KMS-11 (cell line): ENCODE data around the gene STUM.
"Not testable (repeated sequence)": the region's sequence is repeated elsewhere in the genome, so short reads cannot be mapped to it uniquely, and the experiment has no call there.

Source experiments
- H2AFZ ChIP-seq: fragments of 200-600 bp; sonication (generic); 2 replicates; pipeline ENCODE4 v1.6.1; 2016; ENCODE audit warnings: antibody characterized with exemption, mixed run types, low read depth
- H3K27ac ChIP-seq: fragments of 200-600 bp; sonication (generic); 2 replicates; pipeline ENCODE4 v1.6.1; 2016; ENCODE audit warnings: mild to moderate bottlenecking, mixed run types
- H3K27me3 ChIP-seq: fragments of 200-600 bp; sonication (generic); 2 replicates; pipeline ENCODE4 v1.6.1; 2017; ENCODE audit warnings: mild to moderate bottlenecking, low read depth, mixed run types, moderate library complexity; ENCODE audit not compliant: insufficient read depth
- H3K36me3 ChIP-seq: fragments of 200-600 bp; sonication (generic); 2 replicates; pipeline ENCODE4 v1.6.1; 2017; ENCODE audit warnings: mild to moderate bottlenecking, mixed run types; ENCODE audit not compliant: insufficient read depth
- H3K4me1 ChIP-seq: fragments of 200-600 bp; sonication (generic); 2 replicates; pipeline ENCODE4 v1.6.1; 2016; ENCODE audit warnings: mild to moderate bottlenecking, low read depth, mixed run types; ENCODE audit not compliant: poor library complexity, severe bottlenecking
- H3K4me2 ChIP-seq: fragments of 200-600 bp; sonication (generic); 2 replicates; pipeline ENCODE4 v1.7.0; 2016; ENCODE audit warnings: mild to moderate bottlenecking, mixed run types
- H3K4me3 ChIP-seq: fragments of 200-600 bp; sonication (generic); IDR thresholded peaks from 2 replicates; pipeline ENCODE4 v1.6.1; 2017; ENCODE audit warnings: low read depth, low read length, mixed read lengths; ENCODE audit not compliant: insufficient read depth
- H3K79me2 ChIP-seq: fragments of 200-600 bp; sonication (generic); 2 replicates; pipeline ENCODE4 v1.6.1; 2016; ENCODE audit warnings: low read depth, mixed run types; ENCODE audit not compliant: insufficient read depth
- H3K9ac ChIP-seq: fragments of 200-600 bp; sonication (generic); 2 replicates; pipeline ENCODE4 v1.6.1; 2016; ENCODE audit warnings: mild to moderate bottlenecking, mixed run types
- H4K20me1 ChIP-seq: fragments of 200-600 bp; sonication (generic); 2 replicates; pipeline ENCODE4 v1.6.1; 2016; ENCODE audit warnings: mild to moderate bottlenecking, mixed run types; ENCODE audit not compliant: insufficient read depth
- TF ChIP-seq, protein P1 (sequence below): fragments of 200-600 bp; sonication (generic); conservative IDR thresholded peaks from 2 replicates; pipeline ENCODE4 v1.6.1; 2017; ENCODE audit warnings: low read depth, mild to moderate bottlenecking, antibody characterized with exemption, low read length, moderate library complexity, mixed read lengths

STUM gene, protein sequence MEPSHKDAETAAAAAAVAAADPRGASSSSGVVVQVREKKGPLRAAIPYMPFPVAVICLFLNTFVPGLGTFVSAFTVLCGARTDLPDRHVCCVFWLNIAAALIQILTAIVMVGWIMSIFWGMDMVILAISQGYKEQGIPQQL

DNA sequence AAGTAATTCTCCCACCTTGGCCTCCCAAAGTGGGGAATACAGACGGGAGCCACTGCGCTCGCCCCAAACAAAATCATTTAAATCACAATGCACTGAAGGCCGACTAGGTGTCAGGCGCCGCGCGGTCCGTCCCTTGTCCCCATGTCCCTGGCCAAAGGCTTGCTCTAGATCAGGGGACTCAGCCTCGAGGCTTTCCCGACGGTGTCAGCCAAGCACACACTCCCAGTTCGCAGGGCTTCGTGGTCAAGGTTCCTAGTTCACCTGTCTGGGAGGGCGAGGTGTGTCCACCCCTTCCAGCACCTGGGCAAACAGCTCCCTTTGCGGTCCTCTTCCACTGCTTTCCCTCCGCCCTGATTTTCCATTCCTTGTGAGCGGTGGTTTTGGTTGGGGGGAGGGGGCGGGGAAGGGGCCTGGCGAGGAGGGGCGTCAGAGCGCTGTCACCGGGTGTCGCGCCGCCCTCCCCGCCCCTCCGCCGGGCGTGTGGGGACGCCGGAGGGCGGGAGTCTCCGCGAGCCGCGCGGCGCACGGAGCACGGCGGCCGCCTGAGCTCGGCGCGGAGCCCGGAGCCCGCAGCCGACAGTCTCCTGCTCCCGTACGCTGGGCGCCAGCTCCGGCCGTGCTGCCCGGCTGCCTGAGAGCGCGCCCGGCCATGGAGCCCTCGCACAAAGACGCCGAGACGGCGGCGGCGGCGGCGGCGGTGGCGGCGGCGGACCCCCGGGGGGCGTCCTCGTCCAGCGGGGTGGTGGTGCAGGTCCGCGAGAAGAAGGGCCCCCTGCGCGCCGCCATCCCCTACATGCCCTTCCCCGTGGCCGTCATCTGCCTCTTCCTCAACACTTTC is at the start of gene STUM:
STUM (plus strand) TSS at position 509 of the 838 bp plus-strand sequence; CDS start at position 650, 141 bp downstream.
- Histone ChIP-seq H3K9ac (no peak within 1 kb of the TSS), H3K36me3 (no peaks in the 10 kb centered on the region), H2AFZ (peak within 1 kb of the TSS; percentile 81), H3K27me3 (peaks cover 14% of the 10 kb centered on the region; the same call in 1 of the 2 replicates), H3K4me2 (peak within 1 kb of the TSS; percentile 91), H3K4me1 (peaks cover 10% of the 10 kb centered on the region), H3K27ac (no peak within 1 kb of the TSS), H3K4me3 (peak within 1 kb of the TSS; percentile 45), H4K20me1 (no peaks in the 10 kb centered on the region), H3K79me2 (no peaks in the 10 kb centered on the region)
- TF ChIP-seq, protein P1, sequence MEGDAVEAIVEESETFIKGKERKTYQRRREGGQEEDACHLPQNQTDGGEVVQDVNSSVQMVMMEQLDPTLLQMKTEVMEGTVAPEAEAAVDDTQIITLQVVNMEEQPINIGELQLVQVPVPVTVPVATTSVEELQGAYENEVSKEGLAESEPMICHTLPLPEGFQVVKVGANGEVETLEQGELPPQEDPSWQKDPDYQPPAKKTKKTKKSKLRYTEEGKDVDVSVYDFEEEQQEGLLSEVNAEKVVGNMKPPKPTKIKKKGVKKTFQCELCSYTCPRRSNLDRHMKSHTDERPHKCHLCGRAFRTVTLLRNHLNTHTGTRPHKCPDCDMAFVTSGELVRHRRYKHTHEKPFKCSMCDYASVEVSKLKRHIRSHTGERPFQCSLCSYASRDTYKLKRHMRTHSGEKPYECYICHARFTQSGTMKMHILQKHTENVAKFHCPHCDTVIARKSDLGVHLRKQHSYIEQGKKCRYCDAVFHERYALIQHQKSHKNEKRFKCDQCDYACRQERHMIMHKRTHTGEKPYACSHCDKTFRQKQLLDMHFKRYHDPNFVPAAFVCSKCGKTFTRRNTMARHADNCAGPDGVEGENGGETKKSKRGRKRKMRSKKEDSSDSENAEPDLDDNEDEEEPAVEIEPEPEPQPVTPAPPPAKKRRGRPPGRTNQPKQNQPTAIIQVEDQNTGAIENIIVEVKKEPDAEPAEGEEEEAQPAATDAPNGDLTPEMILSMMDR: no peak

DNA sequence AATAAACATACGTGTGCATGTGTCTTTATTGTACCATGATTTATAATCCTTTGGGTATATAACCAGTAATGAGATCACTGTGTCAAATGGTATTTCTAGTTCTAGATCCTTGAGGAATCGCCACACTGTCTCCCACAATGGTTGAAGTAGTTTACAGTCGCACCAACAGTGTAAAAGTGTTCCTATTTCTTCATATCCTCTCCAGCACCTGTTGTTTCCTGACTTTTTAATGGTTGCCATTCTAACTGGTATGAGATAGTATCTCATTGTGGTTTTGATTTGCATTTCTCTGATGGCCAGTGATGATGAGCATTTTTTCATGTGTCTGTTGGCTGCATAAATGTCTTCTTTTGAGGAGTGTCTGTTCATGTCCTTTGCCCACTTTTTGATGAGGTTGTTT is 48.9 kb upstream of the STUM start:
- not testable (repeated sequence) for H4K20me1 ChIP-seq, H3K9ac ChIP-seq, H3K27ac ChIP-seq, H3K79me2 ChIP-seq, H3K4me3 ChIP-seq, H2AFZ ChIP-seq, H3K27me3 ChIP-seq, H3K4me2 ChIP-seq, H3K36me3 ChIP-seq
- H3K4me1 ChIP-seq: peaks cover 20% of the 10 kb centered on the region

DNA sequence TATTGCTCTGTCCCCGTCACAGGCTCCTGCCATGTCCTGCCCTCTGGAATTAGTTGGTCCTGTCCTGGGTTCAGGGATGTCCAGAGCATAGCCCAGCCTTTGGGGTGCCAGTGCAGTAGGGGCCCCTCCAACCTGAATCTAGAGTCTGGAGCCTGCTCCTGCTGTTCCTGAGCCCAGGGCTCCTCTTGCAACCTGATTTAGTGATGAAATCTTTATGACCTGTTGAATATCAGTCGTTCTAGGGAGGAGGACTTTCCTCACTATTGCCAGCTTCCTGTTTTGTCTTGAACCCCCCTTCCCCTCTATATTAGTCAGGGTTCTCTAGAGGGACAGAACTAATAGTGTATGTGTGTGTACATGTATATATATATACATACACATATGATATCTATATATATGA is 42.5 kb upstream of the STUM start:
- H3K27me3 ChIP-seq: no peaks in the 10 kb centered on the region

DNA sequence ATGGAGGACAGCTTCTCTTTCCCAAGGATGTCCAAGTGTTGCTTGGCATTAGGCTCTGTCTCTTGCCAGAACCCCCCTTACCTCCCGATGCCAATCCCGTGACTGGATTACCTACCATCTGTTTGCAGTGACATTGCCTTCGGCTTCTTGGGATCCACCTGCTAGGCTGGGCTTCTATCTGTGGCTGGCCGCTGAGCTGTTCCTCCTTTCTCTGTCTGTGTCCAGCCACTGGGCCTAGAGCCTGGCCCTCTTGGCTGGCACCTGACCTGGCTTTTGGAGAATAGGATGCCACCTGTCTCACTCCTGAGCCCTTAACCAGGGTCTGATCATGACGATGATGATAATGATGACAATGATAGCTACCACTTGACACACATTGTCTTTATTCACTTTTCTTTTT is 41.6 kb upstream of the STUM start:
- TF ChIP-seq, protein P1: no peak
- peaks cover 13% of the 10 kb centered on the region for H3K4me1 ChIP-seq
- no peak overlapping the region for H3K27ac ChIP-seq
- no peak overlapping the region for H3K9ac ChIP-seq
- no peaks in the 10 kb centered on the region for H3K27me3 ChIP-seq
- no peak overlapping the region for H3K4me3 ChIP-seq
- H3K4me2 ChIP-seq: no peak overlapping the region
- H2AFZ ChIP-seq: no peak overlapping the region
- no peaks in the 10 kb centered on the region for H3K79me2 ChIP-seq
- no peaks in the 10 kb centered on the region for H3K36me3 ChIP-seq
- H4K20me1 ChIP-seq: no peaks in the 10 kb centered on the region

More for the DNA sequence above, 42.5 kb upstream of the STUM start:
- Histone ChIP-seq H3K4me2 (no peak overlapping the region), H3K36me3 (no peaks in the 10 kb centered on the region), H4K20me1 (no peaks in the 10 kb centered on the region), H2AFZ (no peak overlapping the region), H3K9ac (no peak overlapping the region), H3K79me2 (no peaks in the 10 kb centered on the region), H3K4me1 (peaks cover 20% of the 10 kb centered on the region), H3K27ac (no peak overlapping the region), H3K4me3 (no peak overlapping the region)
- TF ChIP-seq, protein P1: no peak

DNA sequence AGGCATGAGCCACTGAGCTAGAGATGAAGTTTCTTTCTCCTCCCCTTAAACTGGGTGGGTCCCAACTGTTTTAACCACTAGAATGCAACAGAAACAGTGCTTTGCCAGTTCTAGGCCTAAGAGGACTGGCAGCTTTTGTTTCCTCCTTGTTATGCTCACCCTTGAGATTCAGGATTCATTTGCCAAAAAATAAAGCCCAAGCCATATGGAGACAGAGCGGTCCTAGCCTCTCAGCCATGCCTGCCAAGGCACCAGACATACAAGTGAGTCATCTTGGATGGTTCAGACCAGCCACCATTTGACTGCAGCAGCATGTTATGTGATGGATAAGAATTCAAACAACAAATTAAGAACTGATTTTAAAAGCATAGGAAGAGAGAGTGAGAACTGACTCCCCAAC is 38.1 kb upstream of the STUM start:
- Histone ChIP-seq H3K4me3 (no peak overlapping the region), H3K27me3 (no peaks in the 10 kb centered on the region), H2AFZ (no peak overlapping the region), H3K4me2 (no peak overlapping the region), H3K9ac (no peak overlapping the region), H3K36me3 (no peaks in the 10 kb centered on the region), H3K27ac (no peak overlapping the region), H3K4me1 (no peaks in the 10 kb centered on the region), H3K79me2 (no peaks in the 10 kb centered on the region), H4K20me1 (no peaks in the 10 kb centered on the region)
- TF ChIP-seq, protein P1: no peak
